SU-DHL-6 (cell line): ENCODE measurements around the gene EPHB3.

Experiments
- H2AFZ ChIP-seq: fragments of 200-600 bp; sonication (generic); 2 replicates; pipeline ENCODE4 v1.6.1; 2014; ENCODE audit warnings: low read depth, mild to moderate bottlenecking, moderate library complexity, mixed read lengths, antibody characterized with exemption, low read length; ENCODE audit not compliant: severe bottlenecking
- H3F3A ChIP-seq: fragments of 200-600 bp; shearing (Covaris generic); 2 replicates; pipeline ENCODE4 v1.6.0; 2016; ENCODE audit warnings: antibody characterized with exemption, mild to moderate bottlenecking; ENCODE audit not compliant: insufficient read depth
- H3K27ac ChIP-seq: fragments of 200-600 bp; sonication (generic); 2 replicates; pipeline ENCODE4 v1.5.1; 2016; ENCODE audit warnings: low read depth, mild to moderate bottlenecking, low read length, moderate library complexity, mixed read lengths
- H3K27me3 ChIP-seq: fragments of 200-600 bp; sonication (generic), shearing (Covaris generic); 2 replicates; pipeline ENCODE4 v1.6.0; 2014; ENCODE audit warnings: mild to moderate bottlenecking, low read length
- H3K36me3 ChIP-seq: fragments of 200-600 bp; sonication (generic); 2 replicates; pipeline ENCODE4 v1.6.1; 2014; ENCODE audit warnings: mild to moderate bottlenecking, low read length, mixed read lengths
- H3K4me2 ChIP-seq: fragments of 300-600, 200-600 bp; shearing (Covaris generic), sonication (generic); 2 replicates; pipeline ENCODE4 v1.6.0; 2014; ENCODE audit warnings: low read length, low read depth, mild to moderate bottlenecking; ENCODE audit not compliant: poor library complexity, severe bottlenecking
- H3K4me3 ChIP-seq: fragments of 200-600 bp; sonication (generic); 2 replicates; pipeline ENCODE4 v1.5.1; 2014; ENCODE audit warnings: antibody characterized with exemption, low read length, mild to moderate bottlenecking, mixed read lengths; ENCODE audit not compliant: insufficient read depth, poor library complexity, severe bottlenecking
- H3K79me2 ChIP-seq: fragments of 200-600 bp; sonication (generic); 2 replicates; pipeline ENCODE4 v1.6.1; 2014; ENCODE audit warnings: mild to moderate bottlenecking, low read length, moderate library complexity; ENCODE audit not compliant: insufficient read depth
- H3K9ac ChIP-seq: fragments of 200-600 bp; sonication (generic); 2 replicates; pipeline ENCODE4 v1.7.0; 2014; ENCODE audit warnings: mild to moderate bottlenecking, low read length
- H3K9me2 ChIP-seq: fragments of 200-600 bp; sonication (generic); replicated peaks from 2 replicates; pipeline ENCODE4 v1.6.1; 2014; ENCODE audit warnings: low read length; ENCODE audit not compliant: insufficient read depth
- H3K9me3 ChIP-seq: fragments of 200-600 bp; sonication (generic); 2 replicates; pipeline ENCODE4 v1.6.1; 2014; ENCODE audit warnings: low read length, mixed read lengths; ENCODE audit not compliant: insufficient read depth
- H4K20me1 ChIP-seq: fragments of 200-600 bp; sonication (generic); 2 replicates; pipeline ENCODE4 v1.6.1; 2014; ENCODE audit warnings: low read depth, mild to moderate bottlenecking, antibody characterized with exemption, low read length, moderate library complexity, mixed read lengths
- CTCF ChIP-seq: fragments of 200-600 bp; sonication (generic); IDR thresholded peaks from one replicate; pipeline ENCODE4 v1.5.1; 2017; ENCODE audit warnings: antibody characterized with exemption, mild to moderate bottlenecking, low read length, moderate library complexity; ENCODE audit not compliant: insufficient read depth, poor library complexity, severe bottlenecking
- EZH2phosphoT487 ChIP-seq: fragments of 200-600 bp; sonication (generic), shearing (Covaris generic); conservative IDR thresholded peaks from 2 replicates; pipeline ENCODE4 v1.6.1; 2018; ENCODE audit warnings: mild to moderate bottlenecking, antibody characterized with exemption, low read length, moderate library complexity, mixed read lengths

Gene EPHB3

GRCh38 chr3:184514171-184514490, 47.5 kb upstream of the EPHB3 start:
- no peaks in the 10 kb centered on the region for H3K9me2 ChIP-seq
- no peaks in the 10 kb centered on the region for H4K20me1 ChIP-seq
- no peaks in the 10 kb centered on the region for H3K79me2 ChIP-seq
- H3K9me3 ChIP-seq: no peaks in the 10 kb centered on the region
- H3K27me3 ChIP-seq: no peaks in the 10 kb centered on the region; the same call in 1 of the 2 replicates
- H3K4me2 ChIP-seq: no peak overlapping the region
- TF ChIP-seq EZH2phosphoT487: no peak
- no peak for TF ChIP-seq CTCF
- H3K9ac ChIP-seq: no peak overlapping the region
- no peak overlapping the region for H2AFZ ChIP-seq
- H3K4me3 ChIP-seq: no peak overlapping the region
- no peaks in the 10 kb centered on the region for H3F3A ChIP-seq
- H3K27ac ChIP-seq: no peak overlapping the region
- no peaks in the 10 kb centered on the region for H3K36me3 ChIP-seq

- TF ChIP-seq EZH2phosphoT487 (no peak), CTCF (no peak)
- Histone ChIP-seq H3K27me3 (no peaks in the 10 kb centered on the region), H3K9me3 (no peaks in the 10 kb centered on the region), H3F3A (no peaks in the 10 kb centered on the region), H3K36me3 (no peaks in the 10 kb centered on the region), H3K4me3 (no peak overlapping the region), H3K4me2 (no peak overlapping the region), H3K79me2 (no peaks in the 10 kb centered on the region), H4K20me1 (no peaks in the 10 kb centered on the region; the same call in 1 of the 2 replicates), H2AFZ (no peak overlapping the region), H3K27ac (no peak overlapping the region), H3K9ac (no peak overlapping the region), H3K9me2 (no peaks in the 10 kb centered on the region)
Observed at GRCh38 chr3:184523825-184524615, 37.6 kb upstream of the EPHB3 start.

- Histone ChIP-seq H3F3A (no peaks in the 10 kb centered on the region), H3K27me3 (no peaks in the 10 kb centered on the region), H3K27ac (no peak overlapping the region), H3K4me3 (no peak overlapping the region), H4K20me1 (no peaks in the 10 kb centered on the region; the same call in 1 of the 2 replicates), H3K9me3 (no peaks in the 10 kb centered on the region), H3K4me2 (no peak overlapping the region), H3K79me2 (no peaks in the 10 kb centered on the region), H3K9me2 (no peaks in the 10 kb centered on the region), H3K36me3 (no peaks in the 10 kb centered on the region), H2AFZ (no peak overlapping the region), H3K9ac (no peak overlapping the region)
- no peak for TF ChIP-seq EZH2phosphoT487
- TF ChIP-seq CTCF: no peak
Observed at GRCh38 chr3:184524981-184525336, 36.6 kb upstream of the EPHB3 start.
